Measurements from ENCODE around the gene SPACA5. TPM values are rescaled to one million over a fixed set of nuclear protein-coding genes. Genes with fewer than 3 reads are reported as not detected.
"Not testable (repeated sequence)": the region's sequence is repeated elsewhere in the genome, so short reads cannot be mapped to it uniquely, and the experiment has no call there.

Gene SPACA5
- total RNA-seq, 1 donor from 2014 or later, result 9.6 TPM

- no peak overlapping the region for H3K4me3 Mint-ChIP-seq
- Histone ChIP-seq H3K9me3 (ENCODE audit: low read depth) (no peaks in the 10 kb centered on the region), H3K27ac (no peak overlapping the region), H4K20me1 (ENCODE audit: low read depth) (no peaks in the 10 kb centered on the region), H3K79me2 (ENCODE audit: low read depth) (no peaks in the 10 kb centered on the region), H3K4me1 (no peaks in the 10 kb centered on the region), H2AFZ (replicated peaks) (no peak overlapping the region), H3K27me3 (no peaks in the 10 kb centered on the region), H3F3A (ENCODE audit: low read depth) (no peaks in the 10 kb centered on the region), H3K9ac (no peak overlapping the region), H3K4me3 (no peak overlapping the region), H3K4me2 (no peak overlapping the region), H3K36me3 (no peaks in the 10 kb centered on the region)
- H3K27me3 Mint-ChIP-seq (ENCODE audit: insufficient read depth, low read depth), result no peaks in the 10 kb centered on the region
- DNase-seq (ENCODE audit: low spot score), result no peak
- TF ChIP-seq EZH2phosphoT487 (IDR thresholded peaks at IDR 0.05), result no peak
- no peak for TF ChIP-seq EZH2 (IDR thresholded peaks at IDR 0.05)
- no peak for TF ChIP-seq CTCF (IDR thresholded peaks at IDR 0.05)
- H3K36me3 Mint-ChIP-seq, result no peaks in the 10 kb centered on the region
- H3K9me3 Mint-ChIP-seq, result peaks cover 15% of the 10 kb centered on the region
- no peak overlapping the region for H3K27ac Mint-ChIP-seq
- H3K4me1 Mint-ChIP-seq, result peaks cover 7% of the 10 kb centered on the region
Observed at GRCh38 chrX:48022738-48023137, 15.9 kb downstream of the SPACA5 start.

- H4K20me1 ChIP-seq (ENCODE audit: low read depth), result no peaks in the 10 kb centered on the region
- H3K4me3 Mint-ChIP-seq, result peak overlapping the region; percentile 22
- TF ChIP-seq CTCF (IDR thresholded peaks at IDR 0.05) (peak; percentile 65), EZH2phosphoT487 (IDR thresholded peaks at IDR 0.05) (no peak), EZH2 (IDR thresholded peaks at IDR 0.05) (no peak)
- H2AFZ ChIP-seq (replicated peaks), result no peak overlapping the region
- no peaks in the 10 kb centered on the region for H3K4me1 ChIP-seq
- H3K27ac ChIP-seq, result no peak overlapping the region
- peak; percentile 71 for DNase-seq (ENCODE audit: low spot score)
- no peaks in the 10 kb centered on the region for H3K27me3 ChIP-seq
- H3K36me3 ChIP-seq, result no peaks in the 10 kb centered on the region
- no peaks in the 10 kb centered on the region for H3K36me3 Mint-ChIP-seq
- H3K4me1 Mint-ChIP-seq, result peaks cover 7% of the 10 kb centered on the region
- H3K79me2 ChIP-seq (ENCODE audit: low read depth), result no peaks in the 10 kb centered on the region
- no peaks in the 10 kb centered on the region for H3K9me3 ChIP-seq (ENCODE audit: low read depth)
- no peak overlapping the region for H3K9ac ChIP-seq
- H3K4me3 ChIP-seq, result no peak overlapping the region
- H3F3A ChIP-seq (ENCODE audit: low read depth), result no peaks in the 10 kb centered on the region
- no peak overlapping the region for H3K4me2 ChIP-seq
- H3K27me3 Mint-ChIP-seq (ENCODE audit: insufficient read depth, low read depth), result no peaks in the 10 kb centered on the region
- no peak overlapping the region for H3K27ac Mint-ChIP-seq
- H3K9me3 Mint-ChIP-seq, result peaks cover 22% of the 10 kb centered on the region
Observed at GRCh38 chrX:48025561-48025960, 18.8 kb downstream of the SPACA5 start.

GRCh38 chrX:48027545-48027944 is 20.8 kb downstream of the SPACA5 start:
- H2AFZ ChIP-seq (replicated peaks); H3K9ac ChIP-seq; H3K79me2 ChIP-seq (ENCODE audit: low read depth); H3K36me3 ChIP-seq; H3K27me3 ChIP-seq; DNase-seq (ENCODE audit: low spot score); H3K4me3 ChIP-seq; H3K27me3 Mint-ChIP-seq (ENCODE audit: insufficient read depth, low read depth); H3K4me1 Mint-ChIP-seq; H3K9me3 ChIP-seq (ENCODE audit: low read depth); H3K4me2 ChIP-seq; H3F3A ChIP-seq (ENCODE audit: low read depth); H3K4me1 ChIP-seq; H3K27ac Mint-ChIP-seq; H3K4me3 Mint-ChIP-seq; H3K27ac ChIP-seq; H3K36me3 Mint-ChIP-seq; H4K20me1 ChIP-seq (ENCODE audit: low read depth): not testable (repeated sequence)
- peaks cover 27% of the 10 kb centered on the region for H3K9me3 Mint-ChIP-seq

DNA sequence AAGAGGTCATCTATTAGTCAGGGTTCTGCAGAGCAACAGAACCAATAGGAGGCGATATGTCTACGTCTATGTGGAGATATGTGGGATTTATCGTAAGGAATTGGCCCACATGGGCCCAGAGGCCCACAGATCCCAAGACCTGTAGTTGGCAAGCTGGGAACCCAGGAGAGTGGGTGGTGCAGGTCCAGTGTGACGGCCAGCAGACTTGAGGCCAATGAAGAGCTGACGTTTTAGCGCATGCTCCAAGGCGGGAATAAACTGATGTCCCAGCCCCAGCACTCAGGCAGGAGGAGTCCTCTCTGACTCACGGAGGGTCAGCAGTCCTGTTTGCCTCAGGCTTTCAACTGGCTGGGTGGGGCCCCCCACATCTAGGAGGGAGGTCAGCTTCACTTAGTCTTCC is 21.3 kb downstream of the SPACA5 start:
- H3K36me3 Mint-ChIP-seq, result no peaks in the 10 kb centered on the region
- H3K4me3 Mint-ChIP-seq, result no peak overlapping the region
- Histone ChIP-seq H3K27ac (no peak overlapping the region), H3K9ac (no peak overlapping the region), H4K20me1 (ENCODE audit: low read depth) (no peaks in the 10 kb centered on the region), H3F3A (ENCODE audit: low read depth) (no peaks in the 10 kb centered on the region), H3K27me3 (no peaks in the 10 kb centered on the region), H3K4me2 (no peak overlapping the region), H3K36me3 (no peaks in the 10 kb centered on the region), H3K9me3 (ENCODE audit: low read depth) (no peaks in the 10 kb centered on the region), H3K79me2 (ENCODE audit: low read depth) (no peaks in the 10 kb centered on the region), H2AFZ (replicated peaks) (no peak overlapping the region), H3K4me3 (no peak overlapping the region), H3K4me1 (no peaks in the 10 kb centered on the region)
- no peak overlapping the region for H3K27ac Mint-ChIP-seq
- TF ChIP-seq EZH2 (IDR thresholded peaks at IDR 0.05) (no peak), CTCF (IDR thresholded peaks at IDR 0.05) (no peak), EZH2phosphoT487 (IDR thresholded peaks at IDR 0.05) (no peak)
- H3K27me3 Mint-ChIP-seq (ENCODE audit: insufficient read depth, low read depth), result peaks cover 5% of the 10 kb centered on the region
- H3K9me3 Mint-ChIP-seq, result peaks cover 27% of the 10 kb centered on the region
- no peak for DNase-seq (ENCODE audit: low spot score)
- H3K4me1 Mint-ChIP-seq, result peaks cover 7% of the 10 kb centered on the region
